Choroid plexus epithelial cell (primary cell): ENCODE data around the gene SMTN.

Experiments used
- DNase-seq: peaks from one replicate; pipeline ENCODE4 v3.0.0-alpha.2; 2010; ENCODE audit warnings: low read depth
- H3K4me3 ChIP-seq: 2 replicates; pipeline ENCODE4 v1.5.1; 2011; ENCODE audit warnings: low read depth, mild to moderate bottlenecking, control low read depth, low read length, moderate library complexity
- CTCF ChIP-seq: conservative IDR thresholded peaks from 2 replicates; pipeline ENCODE4 v1.5.1; 2011; ENCODE audit warnings: low read depth, mild to moderate bottlenecking, control low read depth, inconsistent platforms, low read length, moderate library complexity

SMTN gene

GRCh38 chr22:31098632-31099110 is 17.6 kb downstream of the SMTN start:
- H3K4me3 ChIP-seq: no peak overlapping the region
- no peak for DNase-seq
- no peak for TF ChIP-seq CTCF

- TF ChIP-seq CTCF: no peak
- peak; percentile 28 for DNase-seq
- H3K4me3 ChIP-seq: no peak overlapping the region
Measured at GRCh38 chr22:31099386-31099785, 18.3 kb downstream of the SMTN start.

- H3K4me3 ChIP-seq: no peak overlapping the region
- DNase-seq: no peak
- TF ChIP-seq CTCF: no peak
Measured at GRCh38 chr22:31099841-31100761, 19.0 kb downstream of the SMTN start.

- DNase-seq: no peak
- TF ChIP-seq CTCF: no peak
- H3K4me3 ChIP-seq: no peak overlapping the region
Measured at GRCh38 chr22:31100762-31101525, 19.8 kb downstream of the SMTN start.

- H3K4me3 ChIP-seq: no peak overlapping the region
- peak; percentile 96 for DNase-seq
- no peak for TF ChIP-seq CTCF
Measured at GRCh38 chr22:31102441-31103081, 21.4 kb downstream of the SMTN start.

GRCh38 chr22:31103111-31103510 is 22.0 kb downstream of the SMTN start:
- DNase-seq: no peak
- H3K4me3 ChIP-seq: no peak overlapping the region
- no peak for TF ChIP-seq CTCF
